Breast epithelium (tissue), 3 donors: ENCODE data around the gene LAMC2.

Experiments used
- CTCF ChIP-seq, 3 donors: fragments of 450-650 bp; IDR thresholded peaks; one replicate each; pipeline ENCODE4 v1.5.1; 2016 to 2017; ENCODE audit warnings: antibody characterized with exemption in 3 of 3, mild to moderate bottlenecking in 3 of 3, moderate library complexity in 3 of 3
- POLR2A ChIP-seq: fragments of 450-650 bp; IDR thresholded peaks from one replicate; pipeline ENCODE4 v1.6.1; 2016; ENCODE audit warnings: antibody characterized with exemption, mild to moderate bottlenecking, moderate library complexity
- POLR2AphosphoS5 ChIP-seq, 3 donors: sonication (generic); formaldehyde crosslinking; IDR thresholded peaks; one replicate each; pipeline ENCODE4 v1.6.1; 2017; ENCODE audit warnings: antibody characterized with exemption in 3 of 3

GRCh38 chr1:183251959-183252450, 65.9 kb downstream of the LAMC2 start:
- TF ChIP-seq POLR2AphosphoS5 (IDR thresholded peaks at IDR 0.05) (no peak), CTCF (IDR thresholded peaks at IDR 0.05) (no peak), POLR2A (no peak)
